GM10266 (cell line): ENCODE measurements around the gene CDH1.
"Not testable (repeated sequence)": the region's sequence is repeated elsewhere in the genome, so short reads cannot be mapped to it uniquely, and the experiment has no call there.

ENCODE experiments used
- DNase-seq: peaks from one replicate; pipeline ENCODE4 v3.0.0; 2012; ENCODE audit errors: extremely low spot score
- TF ChIP-seq, protein P1 (sequence below): IDR thresholded peaks from 2 replicates; pipeline ENCODE4 v1.5.1; 2012; ENCODE audit warnings: mild to moderate bottlenecking, low read depth; ENCODE audit not compliant: control insufficient read depth, insufficient read depth; ENCODE audit errors: missing control alignments

The CDH1 gene

DNA sequence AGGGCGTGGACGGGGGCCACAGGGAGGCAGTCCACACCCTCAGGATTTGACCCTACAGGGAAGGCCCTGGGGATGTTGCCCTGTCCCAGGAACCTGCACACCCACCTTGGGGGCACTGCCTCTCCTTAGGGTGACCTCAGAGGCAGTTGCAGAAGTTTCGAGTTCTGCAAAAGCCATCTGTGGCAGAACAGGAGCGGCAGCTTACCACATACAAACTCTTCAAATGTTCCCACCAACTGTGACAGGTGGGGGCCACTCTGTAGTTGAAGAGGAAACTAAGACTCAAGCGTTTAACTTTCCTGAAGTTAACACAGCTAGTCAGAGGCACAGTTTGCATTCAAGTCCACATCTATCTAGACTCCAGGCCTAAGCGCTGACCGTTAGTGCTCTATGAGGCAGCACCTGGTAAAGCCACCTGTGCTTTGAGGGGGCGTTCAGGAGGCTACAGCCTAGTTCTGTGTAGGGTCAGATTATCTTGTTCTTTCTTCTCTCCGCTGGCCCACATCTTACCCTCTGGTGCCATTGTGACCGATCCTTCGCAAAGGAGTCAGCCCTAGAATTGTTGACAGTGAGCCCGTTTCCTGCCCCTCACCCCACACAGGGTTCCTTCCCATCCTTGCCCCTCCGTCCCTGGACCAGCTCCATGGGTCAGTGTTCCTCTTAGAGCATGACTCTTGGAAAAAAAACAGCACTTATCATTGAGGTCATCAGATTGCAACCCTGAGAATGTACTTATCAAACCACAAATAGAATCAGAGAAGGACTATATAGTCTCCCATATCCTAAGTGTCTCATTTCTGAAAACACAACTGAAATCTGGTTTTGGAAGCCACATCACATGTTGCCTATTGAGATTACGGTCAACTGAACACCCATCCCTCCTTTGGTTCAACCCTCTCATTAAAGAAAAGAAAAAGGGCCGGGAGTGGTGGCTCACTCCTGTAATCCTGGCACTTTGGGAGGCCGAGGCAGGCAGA, 45.4 kb downstream of the CDH1 start:
- peak; percentile 33 for DNase-seq
- TF ChIP-seq, protein P1, sequence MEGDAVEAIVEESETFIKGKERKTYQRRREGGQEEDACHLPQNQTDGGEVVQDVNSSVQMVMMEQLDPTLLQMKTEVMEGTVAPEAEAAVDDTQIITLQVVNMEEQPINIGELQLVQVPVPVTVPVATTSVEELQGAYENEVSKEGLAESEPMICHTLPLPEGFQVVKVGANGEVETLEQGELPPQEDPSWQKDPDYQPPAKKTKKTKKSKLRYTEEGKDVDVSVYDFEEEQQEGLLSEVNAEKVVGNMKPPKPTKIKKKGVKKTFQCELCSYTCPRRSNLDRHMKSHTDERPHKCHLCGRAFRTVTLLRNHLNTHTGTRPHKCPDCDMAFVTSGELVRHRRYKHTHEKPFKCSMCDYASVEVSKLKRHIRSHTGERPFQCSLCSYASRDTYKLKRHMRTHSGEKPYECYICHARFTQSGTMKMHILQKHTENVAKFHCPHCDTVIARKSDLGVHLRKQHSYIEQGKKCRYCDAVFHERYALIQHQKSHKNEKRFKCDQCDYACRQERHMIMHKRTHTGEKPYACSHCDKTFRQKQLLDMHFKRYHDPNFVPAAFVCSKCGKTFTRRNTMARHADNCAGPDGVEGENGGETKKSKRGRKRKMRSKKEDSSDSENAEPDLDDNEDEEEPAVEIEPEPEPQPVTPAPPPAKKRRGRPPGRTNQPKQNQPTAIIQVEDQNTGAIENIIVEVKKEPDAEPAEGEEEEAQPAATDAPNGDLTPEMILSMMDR: no peak

DNA sequence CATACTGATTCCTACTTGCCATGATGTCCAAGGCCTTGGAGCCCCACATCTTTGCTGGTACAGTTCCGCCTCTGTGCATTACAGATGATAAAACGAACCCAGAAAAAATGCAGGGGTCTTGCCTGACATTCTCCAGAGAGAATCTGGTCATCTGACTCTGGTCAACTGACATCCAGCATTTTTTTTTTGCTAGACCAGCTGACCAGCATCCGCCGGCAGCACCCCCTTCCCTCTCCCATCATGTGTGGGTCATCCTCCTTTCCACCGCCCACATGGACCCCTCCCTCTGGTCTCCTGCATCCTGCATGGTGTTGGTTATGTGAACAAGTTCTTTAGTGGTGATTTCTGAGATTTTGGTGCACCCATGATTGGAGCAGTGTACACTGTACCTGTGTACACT, 47.1 kb downstream of the CDH1 start:
- TF ChIP-seq, protein P1: no peak

DNA sequence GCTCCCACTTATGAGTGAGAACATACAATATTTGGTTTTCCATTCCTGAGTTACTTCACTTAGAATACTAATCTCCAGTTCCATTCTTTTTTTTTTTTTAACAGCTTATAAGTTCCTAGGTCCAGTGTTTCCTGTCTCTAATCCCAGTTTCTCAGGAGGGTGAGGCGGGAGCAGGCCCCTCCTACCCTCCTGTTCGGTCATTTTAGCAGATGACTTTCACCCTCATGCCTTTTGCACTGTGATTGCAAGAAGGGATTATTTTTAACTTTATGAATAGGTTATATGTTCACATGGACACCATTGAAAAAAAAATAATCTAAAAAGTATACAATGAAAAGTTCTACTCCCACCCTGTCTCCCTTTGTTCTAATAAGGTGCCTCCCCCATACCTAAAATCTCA, 47.6 kb downstream of the CDH1 start:
- TF ChIP-seq, protein P1: no peak
- no peak for DNase-seq

More for the DNA sequence above, 47.1 kb downstream of the CDH1 start:
- DNase-seq: no peak

DNA sequence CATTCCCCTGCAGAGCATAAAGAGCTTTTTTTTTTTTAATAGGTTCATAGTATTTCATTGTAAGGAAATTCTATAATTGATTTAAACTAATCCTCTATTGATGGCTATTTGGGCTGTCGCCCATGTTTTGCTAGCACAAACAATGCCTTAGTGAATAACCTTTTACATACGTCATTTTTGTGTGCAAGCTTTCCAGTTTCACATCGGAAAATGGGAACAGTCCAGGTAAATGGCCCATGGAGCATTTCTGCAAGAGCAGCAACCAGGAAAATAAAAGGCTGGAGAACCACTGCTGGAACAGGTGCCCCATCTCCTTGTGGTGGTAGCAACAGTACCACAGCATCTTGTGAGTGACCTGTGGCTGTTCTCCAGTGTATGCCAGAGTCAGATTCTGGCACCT, 48.6 kb downstream of the CDH1 start:
- TF ChIP-seq, protein P1: no peak
- DNase-seq: no peak

DNA sequence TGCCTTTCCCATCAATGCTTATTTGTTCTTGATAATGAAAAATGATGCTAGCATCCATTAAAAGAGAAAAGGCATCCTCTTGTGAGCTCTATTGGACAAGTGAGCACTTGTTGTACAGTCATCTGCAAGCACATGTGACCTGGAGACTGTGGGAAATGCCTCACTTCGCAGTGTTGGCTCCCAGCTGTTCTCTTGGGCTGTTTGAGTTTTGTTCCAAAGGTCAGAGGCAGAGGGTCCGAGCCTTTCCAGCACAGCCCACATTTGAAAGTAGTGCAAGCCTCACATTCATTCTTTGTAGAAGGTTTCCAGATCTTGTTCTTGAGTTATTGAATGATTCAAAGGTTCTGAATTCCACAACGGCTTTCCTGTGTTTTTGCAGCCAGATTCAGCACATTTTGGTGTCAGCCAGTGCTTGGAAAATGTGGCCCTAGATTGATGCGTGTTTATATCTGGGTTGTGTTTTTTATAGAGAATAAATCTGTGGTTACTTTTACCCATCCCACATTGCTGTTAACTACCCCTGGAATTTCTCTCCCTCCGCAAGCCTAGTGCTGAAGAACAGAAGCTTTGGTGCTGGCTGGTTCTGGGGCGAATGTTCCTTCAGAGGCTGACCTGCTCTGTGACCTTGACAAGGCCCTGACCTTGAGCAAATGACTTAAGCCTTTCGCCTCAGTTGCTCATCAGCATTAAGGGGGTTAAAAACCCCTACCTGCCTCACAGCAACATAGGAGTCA, 49.8 kb downstream of the CDH1 start:
- no peak for DNase-seq
- TF ChIP-seq, protein P1: no peak

DNA sequence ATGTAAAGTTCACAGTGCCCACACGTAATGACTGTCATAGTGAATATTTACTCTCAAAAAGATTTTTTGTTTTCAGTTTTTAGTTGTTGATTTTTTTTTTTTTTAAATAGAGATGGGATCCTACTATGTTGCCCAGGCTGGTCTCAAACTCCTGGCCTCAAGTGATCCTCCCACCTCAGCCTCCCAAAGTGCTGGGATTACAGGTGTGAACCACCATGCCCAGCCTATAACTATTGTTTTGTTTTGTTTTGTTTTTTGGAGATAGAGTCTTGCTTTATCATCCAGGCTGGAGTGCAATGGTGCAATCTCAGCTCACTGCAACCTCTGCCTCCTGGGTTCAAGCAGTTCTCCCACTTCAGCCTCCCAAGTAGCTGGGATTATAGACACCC, 50.3 kb downstream of the CDH1 start:
- DNase-seq: not testable (repeated sequence)

DNA sequence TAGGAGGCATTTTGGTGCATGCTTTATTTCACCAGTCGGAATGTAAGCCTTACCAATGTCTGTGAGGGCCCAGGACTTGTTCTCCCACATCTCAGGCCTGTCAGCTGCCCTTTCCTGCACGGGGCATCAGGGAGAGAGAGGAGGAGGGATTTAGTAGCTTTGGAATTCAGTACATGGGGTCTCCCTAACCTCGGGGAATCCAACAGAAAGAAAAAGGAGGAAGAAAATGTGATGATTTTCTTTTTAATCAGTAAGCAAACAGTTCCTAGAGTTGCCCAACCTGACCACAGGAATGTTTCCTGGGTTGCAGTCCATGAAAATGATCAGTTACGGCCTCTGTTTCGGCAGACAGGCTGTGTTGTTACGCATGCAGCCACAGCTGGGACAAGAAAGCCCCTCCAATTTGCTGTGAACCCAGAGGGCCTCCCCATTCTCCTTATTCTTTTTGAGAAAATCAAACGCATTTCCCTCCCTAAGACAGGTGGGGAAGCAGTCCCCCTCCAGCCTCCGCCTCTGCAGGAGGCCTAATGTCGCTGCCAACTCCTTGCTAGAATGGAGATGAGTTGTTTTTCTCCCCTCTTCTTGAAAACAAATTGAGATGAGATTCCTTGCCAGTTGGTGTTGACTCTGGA, 53.2 kb downstream of the CDH1 start:
- DNase-seq: no peak
- TF ChIP-seq, protein P1: no peak
